IMR-90 (cell line): ENCODE data around the gene ESR1. TPM values are rescaled to one million over a fixed set of nuclear protein-coding genes. Genes with fewer than 3 reads are reported as not detected.

ENCODE experiments used
- ATAC-seq: fragments of 200-7000 bp; cut with Tn5 transposase; 2 replicates; pipeline ENCODE4 v1.9.1; 2020; ENCODE audit warnings: low read depth, mild to moderate bottlenecking, moderate library complexity
- BruUV-seq: library from RNA; stranded (reverse); fragments of 400-500 nt; replicated peaks from 2 replicates; lab custom pipeline; 2021; lab: Mats Ljungman, UMichigan
- CTCF ChIA-PET: fragments of 300-600 bp; formaldehyde crosslinking; extraction: SDS; loops from one replicate; lab custom pipeline; 2021; ENCODE audit warnings: antibody characterized with exemption; lab: Yijun Ruan, JAX
- POLR2A ChIA-PET: fragments of 300-600 bp; sonication (Branson Sonifier 250); formaldehyde crosslinking; loops from one replicate; lab custom pipeline; 2022; ENCODE audit warnings: antibody characterized with exemption; ENCODE audit not compliant: unreplicated experiment; lab: Charles Lee
- DNase-seq: peaks from one replicate; pipeline ENCODE4 v3.0.0; 2013
- H2AFZ ChIP-seq: replicated peaks from 2 replicates; pipeline ENCODE3; 2013; ENCODE audit warnings: low read length, mild to moderate bottlenecking; ENCODE audit not compliant: poor library complexity
- H2AK5ac ChIP-seq: 2 replicates; pipeline ENCODE4 v1.6.1; 2013; ENCODE audit warnings: low read depth, low read length, inconsistent platforms
- H2AK9ac ChIP-seq: replicated peaks from 2 replicates; pipeline ENCODE3; 2013; ENCODE audit warnings: mild to moderate bottlenecking, low read depth, low read length, moderate library complexity; ENCODE audit not compliant: poor library complexity
- H2BK120ac ChIP-seq: 2 replicates; pipeline ENCODE4 v1.6.1; 2013; ENCODE audit warnings: low read depth, low read length, inconsistent platforms
- H2BK15ac ChIP-seq: 3 replicates; pipeline ENCODE4 v1.6.1; 2013; ENCODE audit warnings: low read depth, low read length, inconsistent platforms
- H2BK20ac ChIP-seq: 2 replicates; pipeline ENCODE4 v1.6.1; 2013; ENCODE audit warnings: low read depth, mild to moderate bottlenecking, inconsistent platforms, low read length, moderate library complexity
- H2BK5ac ChIP-seq: 2 replicates; pipeline ENCODE4 v1.6.1; 2013; ENCODE audit warnings: mild to moderate bottlenecking, low read depth, low read length, inconsistent platforms; ENCODE audit not compliant: poor library complexity, severe bottlenecking
- H3K14ac ChIP-seq: replicated peaks from 2 replicates; pipeline ENCODE4 v1.6.1; 2013; ENCODE audit warnings: low read depth, low read length, inconsistent platforms
- H3K18ac ChIP-seq: 2 replicates; pipeline ENCODE4 v1.6.1; 2013; ENCODE audit warnings: low read depth, low read length, control low read depth
- H3K23ac ChIP-seq: 2 replicates; pipeline ENCODE4 v1.6.1; 2013; ENCODE audit warnings: low read depth, low read length, inconsistent platforms
- H3K27ac ChIP-seq: 2 replicates; pipeline ENCODE4 v1.5.1; 2013; ENCODE audit warnings: mild to moderate bottlenecking, control low read depth, low read length; ENCODE audit not compliant: insufficient read depth
- H3K27me3 ChIP-seq: 2 replicates; pipeline ENCODE4 v1.6.1; 2013; ENCODE audit warnings: low read length; ENCODE audit not compliant: control insufficient read depth, insufficient read depth
- H3K36me3 ChIP-seq: 2 replicates; pipeline ENCODE4 v1.6.1; 2013; ENCODE audit warnings: low read length, mixed read lengths; ENCODE audit not compliant: control insufficient read depth, insufficient read depth
- H3K4ac ChIP-seq: 2 replicates; pipeline ENCODE4 v1.6.1; 2013; ENCODE audit warnings: low read depth, low read length, inconsistent platforms
- H3K4me1 ChIP-seq: 2 replicates; pipeline ENCODE4 v1.6.1; 2013; ENCODE audit warnings: low read length, mixed read lengths; ENCODE audit not compliant: control insufficient read depth, insufficient read depth
- H3K4me2 ChIP-seq: 2 replicates; pipeline ENCODE4 v1.6.1; 2013; ENCODE audit warnings: low read depth, mild to moderate bottlenecking, control low read depth, low read length, moderate library complexity
- H3K4me3 ChIP-seq: 2 replicates; pipeline ENCODE4 v1.5.1; 2013; ENCODE audit warnings: low read depth, mild to moderate bottlenecking, control low read depth, low read length, moderate library complexity; ENCODE audit not compliant: insufficient read depth
- H3K56ac ChIP-seq: 2 replicates; pipeline ENCODE4 v1.6.1; 2013; ENCODE audit warnings: low read length, inconsistent platforms; ENCODE audit not compliant: insufficient read depth; ENCODE audit errors: extremely low read depth
- H3K79me1 ChIP-seq, 2 experiments: 2 replicates each; pipeline ENCODE4 v1.6.1; 2013; ENCODE audit warnings: low read length in 2 of 2, inconsistent platforms in 1 of 2, low read depth in 1 of 2
- H3K9ac ChIP-seq: 2 replicates; pipeline ENCODE4 v1.6.1; 2013; ENCODE audit warnings: low read depth, low read length, control low read depth
- H3K9me1 ChIP-seq: 2 replicates; pipeline ENCODE4 v1.6.1; 2013; ENCODE audit warnings: low read length, inconsistent platforms; ENCODE audit not compliant: insufficient read depth
- H3K9me3 ChIP-seq: 2 replicates; pipeline ENCODE4 v1.6.1; 2013; ENCODE audit warnings: low read length; ENCODE audit not compliant: control insufficient read depth, insufficient read depth
- H4K20me1 ChIP-seq: 2 replicates; pipeline ENCODE4 v1.6.1; 2013; ENCODE audit warnings: low read length, inconsistent platforms; ENCODE audit not compliant: insufficient read depth
- H4K5ac ChIP-seq: 2 replicates; pipeline ENCODE4 v1.6.1; 2013; ENCODE audit warnings: mild to moderate bottlenecking, low read depth, low read length, control low read depth
- H4K8ac ChIP-seq, 2 experiments: 2 replicates each; pipeline ENCODE4 v1.6.1; 2013; ENCODE audit warnings: low read depth in 2 of 2, low read length in 2 of 2, control low read depth in 1 of 2, inconsistent platforms in 1 of 2
- H4K91ac ChIP-seq: 2 replicates; pipeline ENCODE4 v1.6.1; 2013; ENCODE audit warnings: low read depth, low read length, inconsistent platforms; ENCODE audit not compliant: insufficient read depth
- BHLHE40 ChIP-seq: fragments of 150-350 bp; IDR thresholded peaks from 2 replicates; pipeline ENCODE4 v1.6.1; 2016; ENCODE audit warnings: mild to moderate bottlenecking, low read depth, low read length
- CEBPB ChIP-seq: IDR thresholded peaks from 2 replicates; pipeline ENCODE4 v1.6.1; 2012; ENCODE audit warnings: low read depth, low read length, improper control_type of control experiment
- CHD1 ChIP-seq: IDR thresholded peaks from 2 replicates; pipeline ENCODE4 v1.6.1; 2012; ENCODE audit warnings: low read depth, low read length, improper control_type of control experiment
- CTCF ChIP-seq: conservative IDR thresholded peaks from 2 replicates; pipeline ENCODE4 v1.5.1; 2012; ENCODE audit warnings: mild to moderate bottlenecking, low read depth, low read length, improper control_type of control experiment
- FOS ChIP-seq: fragments of 150-350 bp; IDR thresholded peaks from 2 replicates; pipeline ENCODE4 v1.6.1; 2016; ENCODE audit warnings: low read depth, low read length
- MAFK ChIP-seq: IDR thresholded peaks from 2 replicates; pipeline ENCODE4 v1.6.1; 2012; ENCODE audit warnings: low read depth, low read length, improper control_type of control experiment
- MAZ ChIP-seq: IDR thresholded peaks from 2 replicates; pipeline ENCODE4 v1.6.1; 2012; ENCODE audit warnings: low read depth, mild to moderate bottlenecking, low read length, improper control_type of control experiment, moderate library complexity, borderline replicate concordance
- MXI1 ChIP-seq: IDR thresholded peaks from 2 replicates; pipeline ENCODE4 v1.6.1; 2012; ENCODE audit warnings: low read depth, mild to moderate bottlenecking, low read length, moderate library complexity, borderline replicate concordance
- NFE2L2 ChIP-seq: fragments of 150-350 bp; IDR thresholded peaks from 2 replicates; pipeline ENCODE4 v1.6.1; 2016; ENCODE audit warnings: low read depth, mild to moderate bottlenecking, low read length
- POLR2A ChIP-seq: IDR thresholded peaks from 2 replicates; pipeline ENCODE4 v1.6.1; 2012; ENCODE audit warnings: mild to moderate bottlenecking, low read depth, low read length
- RAD21 ChIP-seq: IDR thresholded peaks from 2 replicates; pipeline ENCODE4 v1.6.1; 2012; ENCODE audit warnings: low read length, improper control_type of control experiment
- RCOR1 ChIP-seq: IDR thresholded peaks from 2 replicates; pipeline ENCODE4 v1.6.1; 2012; ENCODE audit warnings: mild to moderate bottlenecking, low read length, improper control_type of control experiment; ENCODE audit not compliant: insufficient replicate concordance
- RFX5 ChIP-seq: IDR thresholded peaks from 2 replicates; pipeline ENCODE4 v1.8.0; 2012; ENCODE audit warnings: low read depth, mild to moderate bottlenecking, low read length, moderate library complexity
- SMC3 ChIP-seq: fragments of 150-350 bp; IDR thresholded peaks from 2 replicates; pipeline ENCODE4 v1.6.1; 2016; ENCODE audit warnings: low read depth, mild to moderate bottlenecking, antibody characterized with exemption, low read length, moderate library complexity
- USF2 ChIP-seq: fragments of 150-350 bp; IDR thresholded peaks from 2 replicates; pipeline ENCODE4 v1.6.1; 2017; ENCODE audit warnings: mild to moderate bottlenecking, antibody characterized with exemption, low read length, low read depth
- WGBS, 2 experiments: methylation state at CpG; one replicate each; pipeline versions ENCODE4 v1.1.5 to v1.1.7; 2013; ENCODE audit warnings: missing lambda C conversion rate in 2 of 2; ENCODE audit not compliant: insufficient read length in 1 of 2; ENCODE audit errors: extremely low coverage in 2 of 2; 5-methylcytosine and 5-hydroxymethylcytosine counted together
- dilution Hi-C: fragments of 300-500 bp; cut with HindIII; formaldehyde crosslinking; loops from one replicate; pipeline ENCODE4 v1.14.3; 2018; ENCODE audit warnings: low sequenced_read_pairs; ENCODE audit not compliant: unreplicated experiment
- in situ Hi-C: fragments of 300-500 bp; cut with MboI; formaldehyde crosslinking; loops from 3 replicates; pipeline ENCODE4 v1.14.3; 2019; ENCODE audit warnings: low sequenced_read_pairs, inconsistent platforms, mixed read lengths
- intact Hi-C: fragments of 100-400 bp; cut with micrococcal nuclease; formaldehyde crosslinking; loops from 2 replicates; pipeline ENCODE4 v1.10.0; 2022
- polyA plus RNA-seq, 3 experiments: library from polyadenylated mRNA; depleted of rRNA; stranded (reverse); fragments of >200 nt; gene quantifications; 2 replicates each; pipeline ENCODE4 v1.2.3, GENCODE V29; 2012; ENCODE audit warnings: low replicate concordance in 1 of 3
- total RNA-seq: library from RNA; depleted of rRNA; stranded (reverse); fragments of >200 nt; gene quantifications from 2 replicates; pipeline ENCODE4 v1.2.3, GENCODE V29; 2012
- TF ChIP-seq, protein P1 (sequence below): fragments of 150-350 bp; IDR thresholded peaks from 2 replicates; pipeline ENCODE4 v1.6.1; 2016; ENCODE audit warnings: low read depth, mild to moderate bottlenecking, low read length, moderate library complexity, borderline replicate concordance

ESR1 gene
- total and polyA plus RNA-seq, 2 of the 4 experiments (the other 2 are of a cell fraction): not detected

DNA sequence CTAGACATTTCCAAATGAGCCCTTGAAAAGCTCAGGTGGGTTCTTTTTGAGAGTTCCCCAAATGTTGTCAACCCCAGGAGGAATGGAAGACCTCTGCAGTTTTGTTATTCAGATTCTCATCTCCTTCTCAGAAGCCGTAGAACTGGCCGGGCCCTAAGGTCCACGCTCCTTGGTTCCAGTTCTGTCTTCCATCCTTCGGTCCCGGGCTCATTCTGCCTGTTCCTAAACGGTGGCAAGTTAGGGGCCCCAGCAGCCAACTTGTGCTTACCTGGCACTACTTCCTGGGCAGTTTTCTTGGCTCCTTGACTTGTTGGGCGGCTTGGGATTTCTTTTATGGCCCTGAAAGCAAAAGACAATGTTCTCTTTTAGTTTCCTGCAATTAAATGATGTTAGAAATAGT lies 6.4 kb downstream of the ESR1 start:
- Histone ChIP-seq H2BK15ac (no peak overlapping the region), H3K79me1 (no peaks in the 10 kb centered on the region), H4K91ac (no peak overlapping the region), H2AK5ac (no peak overlapping the region), H3K4me2 (no peak overlapping the region), H3K56ac (no peak overlapping the region), H4K8ac (no peak overlapping the region), H3K9ac (no peak overlapping the region), H3K18ac (no peak overlapping the region), H3K4ac (no peak overlapping the region), H3K27ac (no peak overlapping the region), H2BK5ac (no peak overlapping the region), H3K27me3 (peaks cover 7% of the 10 kb centered on the region), H2BK120ac (no peak overlapping the region), H4K5ac (no peak overlapping the region), H2BK20ac (no peak overlapping the region), H2AK9ac (no peak overlapping the region), H3K4me3 (no peak overlapping the region), H2AFZ (no peak overlapping the region), H3K9me3 (no peaks in the 10 kb centered on the region), H3K36me3 (no peaks in the 10 kb centered on the region), H4K20me1 (no peaks in the 10 kb centered on the region), H3K23ac (no peak overlapping the region), H3K4me1 (no peaks in the 10 kb centered on the region), H3K14ac (no peak overlapping the region), H3K9me1 (no peaks in the 10 kb centered on the region)
- in situ Hi-C loops (no loop called here), dilution Hi-C loops (no loop called here), intact Hi-C loops (no loop called here)
- TF ChIP-seq RCOR1 (no peak), RAD21 (no peak), FOS (no peak), USF2 (no peak), MXI1 (no peak), CEBPB (no peak), NFE2L2 (no peak), MAFK (no peak), BHLHE40 (no peak), CTCF (no peak), RFX5 (no peak), MAZ (no peak), SMC3 (no peak), CHD1 (no peak), POLR2A (no peak)
- TF ChIP-seq, protein P1, sequence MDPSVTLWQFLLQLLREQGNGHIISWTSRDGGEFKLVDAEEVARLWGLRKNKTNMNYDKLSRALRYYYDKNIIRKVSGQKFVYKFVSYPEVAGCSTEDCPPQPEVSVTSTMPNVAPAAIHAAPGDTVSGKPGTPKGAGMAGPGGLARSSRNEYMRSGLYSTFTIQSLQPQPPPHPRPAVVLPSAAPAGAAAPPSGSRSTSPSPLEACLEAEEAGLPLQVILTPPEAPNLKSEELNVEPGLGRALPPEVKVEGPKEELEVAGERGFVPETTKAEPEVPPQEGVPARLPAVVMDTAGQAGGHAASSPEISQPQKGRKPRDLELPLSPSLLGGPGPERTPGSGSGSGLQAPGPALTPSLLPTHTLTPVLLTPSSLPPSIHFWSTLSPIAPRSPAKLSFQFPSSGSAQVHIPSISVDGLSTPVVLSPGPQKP: no peak
- DNase-seq (no peak), ATAC-seq (no peak)
- ChIA-PET POLR2A (no interaction called here), CTCF (no interaction called here)
- WGBS, 2 experiments: 71% methylated on average over 6 of the region's 7 CpGs; no CpG with 5 or more reads in 1 of the 2 experiments
- BruUV-seq: no TSS peak
